ENCODE results near the gene DCLK1.

The DCLK1 gene

DNA sequence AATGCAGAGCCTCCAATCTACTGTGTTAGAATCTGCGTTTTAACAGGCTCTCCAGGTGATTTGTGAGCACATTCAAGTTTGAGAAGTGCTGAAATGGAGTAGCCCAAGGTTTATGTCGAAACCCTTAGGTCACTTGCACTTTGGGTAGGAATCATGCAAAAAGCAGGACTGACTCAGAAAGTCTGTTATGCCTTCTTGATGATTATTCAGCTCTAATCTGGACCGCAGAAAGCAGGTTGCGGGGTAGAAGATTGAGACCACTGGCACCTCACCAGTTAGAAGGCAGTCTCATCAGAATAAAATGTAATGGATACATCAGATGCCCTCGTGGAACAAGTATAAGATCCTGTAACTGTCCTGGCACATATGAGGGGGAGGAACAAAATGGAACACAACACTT, 326.3 kb downstream of the DCLK1 start:
- H3K4ac ChIP-seq (ENCODE audit: low read depth, low read length): no peak overlapping the region
- H3K23ac ChIP-seq (ENCODE audit: low read length): no peak overlapping the region
- no peaks in the 10 kb centered on the region for H3K36me3 ChIP-seq (ENCODE audit: control insufficient read depth, insufficient read depth, low read length)
- no peak overlapping the region for H3K56ac ChIP-seq (ENCODE audit: low read length)
- H3K79me1 ChIP-seq (ENCODE audit: low read length): no peaks in the 10 kb centered on the region
- H2BK120ac ChIP-seq (ENCODE audit: low read depth, low read length): no peak overlapping the region
- no peak overlapping the region for H4K8ac ChIP-seq (ENCODE audit: low read depth, low read length)
- H3K9ac ChIP-seq (ENCODE audit: low read length): no peak overlapping the region
- no CpG with 5 or more reads among the region's 5 CpGs for WGBS (ENCODE audit: extremely low coverage, insufficient coverage, low lambda C conversion rate)
- H3K4me3 ChIP-seq (ENCODE audit: low read length): no peak overlapping the region
- H3K18ac ChIP-seq (ENCODE audit: low read length): no peak overlapping the region
- no peak overlapping the region for H2BK15ac ChIP-seq (replicated peaks; ENCODE audit: low read depth)
- H2BK5ac ChIP-seq (ENCODE audit: low read length): no peak overlapping the region
- H3K27ac ChIP-seq (ENCODE audit: low read depth, low read length): no peak overlapping the region
- DNase-seq: no peak
- no peaks in the 10 kb centered on the region for H3K79me2 ChIP-seq (ENCODE audit: control insufficient read depth, insufficient read depth, low read length)
- no peaks in the 10 kb centered on the region for H3K4me1 ChIP-seq (ENCODE audit: control insufficient read depth, low read depth, low read length)
- no peak overlapping the region for H4K5ac ChIP-seq (ENCODE audit: low read length)
- no peak overlapping the region for H2AK5ac ChIP-seq (ENCODE audit: low read length)
- no peak overlapping the region for H3K4me2 ChIP-seq (ENCODE audit: low read length)
- H3K27me3 ChIP-seq (ENCODE audit: insufficient read depth, low read length, poor library complexity): no peaks in the 10 kb centered on the region

GRCh38 chr13:35797991-35798390, 333.2 kb downstream of the DCLK1 start:
- Histone ChIP-seq H3K4me3 (ENCODE audit: low read length) (no peak overlapping the region), H2BK5ac (ENCODE audit: low read length) (no peak overlapping the region), H3K4ac (ENCODE audit: low read depth, low read length) (no peak overlapping the region), H3K79me2 (ENCODE audit: control insufficient read depth, insufficient read depth, low read length) (no peaks in the 10 kb centered on the region), H3K56ac (ENCODE audit: low read length) (no peak overlapping the region), H2AK5ac (ENCODE audit: low read length) (no peak overlapping the region), H4K8ac (ENCODE audit: low read depth, low read length) (no peak overlapping the region), H3K9ac (ENCODE audit: low read length) (no peak overlapping the region), H2BK120ac (ENCODE audit: low read depth, low read length) (no peak overlapping the region), H3K4me1 (ENCODE audit: control insufficient read depth, low read depth, low read length) (no peaks in the 10 kb centered on the region), H3K18ac (ENCODE audit: low read length) (no peak overlapping the region), H4K5ac (ENCODE audit: low read length) (no peak overlapping the region), H3K27me3 (ENCODE audit: insufficient read depth, low read length, poor library complexity) (no peaks in the 10 kb centered on the region), H3K79me1 (ENCODE audit: low read length) (no peaks in the 10 kb centered on the region), H3K27ac (ENCODE audit: low read depth, low read length) (no peak overlapping the region), H3K4me2 (ENCODE audit: low read length) (no peak overlapping the region), H3K23ac (ENCODE audit: low read length) (no peak overlapping the region), H2BK15ac (replicated peaks; ENCODE audit: low read depth) (no peak overlapping the region), H3K36me3 (ENCODE audit: control insufficient read depth, insufficient read depth, low read length) (no peaks in the 10 kb centered on the region)
- no CpG with 5 or more reads among the region's 7 CpGs for WGBS (ENCODE audit: extremely low coverage, insufficient coverage, low lambda C conversion rate)
- DNase-seq: no peak

- H3K23ac ChIP-seq (ENCODE audit: low read length): no peak overlapping the region
- no CpG with 5 or more reads among the region's 2 CpGs for WGBS (ENCODE audit: extremely low coverage, insufficient coverage, low lambda C conversion rate)
- H4K8ac ChIP-seq (ENCODE audit: low read depth, low read length): no peak overlapping the region
- no peak overlapping the region for H2BK120ac ChIP-seq (ENCODE audit: low read depth, low read length)
- no peak overlapping the region for H2BK5ac ChIP-seq (ENCODE audit: low read length)
- H3K79me1 ChIP-seq (ENCODE audit: low read length): no peaks in the 10 kb centered on the region
- no peaks in the 10 kb centered on the region for H3K79me2 ChIP-seq (ENCODE audit: control insufficient read depth, insufficient read depth, low read length)
- no peak overlapping the region for H3K27ac ChIP-seq (ENCODE audit: low read depth, low read length)
- H3K4me1 ChIP-seq (ENCODE audit: control insufficient read depth, low read depth, low read length): no peaks in the 10 kb centered on the region
- no peak overlapping the region for H3K56ac ChIP-seq (ENCODE audit: low read length)
- H3K36me3 ChIP-seq (ENCODE audit: control insufficient read depth, insufficient read depth, low read length): no peaks in the 10 kb centered on the region
- no peaks in the 10 kb centered on the region for H3K27me3 ChIP-seq (ENCODE audit: insufficient read depth, low read length, poor library complexity)
- no peak overlapping the region for H2AK5ac ChIP-seq (ENCODE audit: low read length)
- DNase-seq: peak; percentile 82
- no peak overlapping the region for H2BK15ac ChIP-seq (replicated peaks; ENCODE audit: low read depth)
- no peak overlapping the region for H3K4me2 ChIP-seq (ENCODE audit: low read length)
- H3K9ac ChIP-seq (ENCODE audit: low read length): no peak overlapping the region
- no peak overlapping the region for H3K4ac ChIP-seq (ENCODE audit: low read depth, low read length)
- H4K5ac ChIP-seq (ENCODE audit: low read length): no peak overlapping the region
- no peak overlapping the region for H3K4me3 ChIP-seq (ENCODE audit: low read length)
- no peak overlapping the region for H3K18ac ChIP-seq (ENCODE audit: low read length)
Measured at GRCh38 chr13:35797244-35797643, 333.9 kb downstream of the DCLK1 start.

- Histone ChIP-seq H2AK5ac (ENCODE audit: low read length) (no peak overlapping the region), H3K23ac (ENCODE audit: low read length) (no peak overlapping the region), H3K56ac (ENCODE audit: low read length) (no peak overlapping the region), H3K79me2 (ENCODE audit: control insufficient read depth, insufficient read depth, low read length) (no peaks in the 10 kb centered on the region), H2BK5ac (ENCODE audit: low read length) (no peak overlapping the region), H3K9ac (ENCODE audit: low read length) (no peak overlapping the region), H3K36me3 (ENCODE audit: control insufficient read depth, insufficient read depth, low read length) (no peaks in the 10 kb centered on the region), H3K4me1 (ENCODE audit: control insufficient read depth, low read depth, low read length) (no peaks in the 10 kb centered on the region), H3K4me3 (ENCODE audit: low read length) (no peak overlapping the region), H3K4me2 (ENCODE audit: low read length) (no peak overlapping the region), H2BK15ac (replicated peaks; ENCODE audit: low read depth) (no peak overlapping the region), H3K4ac (ENCODE audit: low read depth, low read length) (no peak overlapping the region), H3K18ac (ENCODE audit: low read length) (no peak overlapping the region), H3K79me1 (ENCODE audit: low read length) (no peaks in the 10 kb centered on the region), H4K5ac (ENCODE audit: low read length) (no peak overlapping the region), H4K8ac (ENCODE audit: low read depth, low read length) (no peak overlapping the region), H3K27me3 (ENCODE audit: insufficient read depth, low read length, poor library complexity) (no peaks in the 10 kb centered on the region), H2BK120ac (ENCODE audit: low read depth, low read length) (no peak overlapping the region), H3K27ac (ENCODE audit: low read depth, low read length) (no peak overlapping the region)
- no peak for DNase-seq
- WGBS (ENCODE audit: extremely low coverage, insufficient coverage, low lambda C conversion rate): no CpG with 5 or more reads among the region's 4 CpGs
Measured at GRCh38 chr13:35796623-35797022, 334.6 kb downstream of the DCLK1 start.

- no peaks in the 10 kb centered on the region for H3K27me3 ChIP-seq (ENCODE audit: insufficient read depth, low read length, poor library complexity)
- no peak overlapping the region for H3K4me3 ChIP-seq (ENCODE audit: low read length)
- no peak overlapping the region for H3K27ac ChIP-seq (ENCODE audit: low read depth, low read length)
- H3K4ac ChIP-seq (ENCODE audit: low read depth, low read length): no peak overlapping the region
- H3K4me2 ChIP-seq (ENCODE audit: low read length): no peak overlapping the region
- no peaks in the 10 kb centered on the region for H3K4me1 ChIP-seq (ENCODE audit: control insufficient read depth, low read depth, low read length)
- H3K79me2 ChIP-seq (ENCODE audit: control insufficient read depth, insufficient read depth, low read length): no peaks in the 10 kb centered on the region
- H3K23ac ChIP-seq (ENCODE audit: low read length): no peak overlapping the region
- H3K79me1 ChIP-seq (ENCODE audit: low read length): no peaks in the 10 kb centered on the region
- H2BK15ac ChIP-seq (replicated peaks; ENCODE audit: low read depth): no peak overlapping the region
- WGBS (ENCODE audit: extremely low coverage, insufficient coverage, low lambda C conversion rate): no CpG with 5 or more reads among the region's 3 CpGs
- no peaks in the 10 kb centered on the region for H3K36me3 ChIP-seq (ENCODE audit: control insufficient read depth, insufficient read depth, low read length)
- H3K56ac ChIP-seq (ENCODE audit: low read length): no peak overlapping the region
- H4K5ac ChIP-seq (ENCODE audit: low read length): no peak overlapping the region
- no peak overlapping the region for H3K18ac ChIP-seq (ENCODE audit: low read length)
- H2BK5ac ChIP-seq (ENCODE audit: low read length): no peak overlapping the region
- H2AK5ac ChIP-seq (ENCODE audit: low read length): no peak overlapping the region
- H4K8ac ChIP-seq (ENCODE audit: low read depth, low read length): no peak overlapping the region
- DNase-seq: no peak
- no peak overlapping the region for H2BK120ac ChIP-seq (ENCODE audit: low read depth, low read length)
- H3K9ac ChIP-seq (ENCODE audit: low read length): no peak overlapping the region
Measured at GRCh38 chr13:35794734-35795389, 336.3 kb downstream of the DCLK1 start.

DNA sequence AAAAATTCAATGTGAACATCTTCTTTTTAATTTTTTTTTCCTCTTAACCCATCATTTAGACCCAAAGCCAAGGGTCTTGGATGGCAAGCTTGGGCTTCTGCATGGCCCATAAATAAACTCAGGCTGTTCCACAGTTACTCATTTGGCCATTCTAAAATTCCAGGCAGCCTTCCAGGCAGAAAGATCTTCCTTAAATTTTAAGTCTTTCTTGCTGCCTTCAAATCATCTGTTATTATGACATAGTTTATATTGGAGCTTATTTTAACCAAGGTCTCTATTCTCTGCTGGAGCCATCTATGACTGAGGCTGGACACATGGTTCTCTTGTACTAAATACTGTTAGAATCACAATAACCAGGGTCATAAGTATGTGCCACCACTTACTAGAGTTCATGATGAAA, 337.4 kb downstream of the DCLK1 start:
- Histone ChIP-seq H3K4me2 (ENCODE audit: low read length) (no peak overlapping the region), H3K27ac (ENCODE audit: low read depth, low read length) (no peak overlapping the region), H3K36me3 (ENCODE audit: control insufficient read depth, insufficient read depth, low read length) (no peaks in the 10 kb centered on the region), H3K4me1 (ENCODE audit: control insufficient read depth, low read depth, low read length) (no peaks in the 10 kb centered on the region), H2BK120ac (ENCODE audit: low read depth, low read length) (no peak overlapping the region), H4K5ac (ENCODE audit: low read length) (no peak overlapping the region), H3K4ac (ENCODE audit: low read depth, low read length) (no peak overlapping the region), H2AK5ac (ENCODE audit: low read length) (no peak overlapping the region), H3K23ac (ENCODE audit: low read length) (no peak overlapping the region), H2BK15ac (replicated peaks; ENCODE audit: low read depth) (no peak overlapping the region), H3K27me3 (ENCODE audit: insufficient read depth, low read length, poor library complexity) (no peaks in the 10 kb centered on the region), H2BK5ac (ENCODE audit: low read length) (no peak overlapping the region), H3K79me2 (ENCODE audit: control insufficient read depth, insufficient read depth, low read length) (no peaks in the 10 kb centered on the region), H3K79me1 (ENCODE audit: low read length) (no peaks in the 10 kb centered on the region), H3K18ac (ENCODE audit: low read length) (no peak overlapping the region), H3K4me3 (ENCODE audit: low read length) (no peak overlapping the region), H3K56ac (ENCODE audit: low read length) (no peak overlapping the region), H3K9ac (ENCODE audit: low read length) (no peak overlapping the region), H4K8ac (ENCODE audit: low read depth, low read length) (no peak overlapping the region)
- no peak for DNase-seq

Measured in mesendoderm (in vitro differentiated cells).